SK-N-SH (cell line): ENCODE results near the gene ZBTB17. TPM values are rescaled to one million over a fixed set of nuclear protein-coding genes. Genes with fewer than 3 reads are reported as not detected.

ENCODE experiments used
- CTCF ChIA-PET: fragments of 300-600, 350-600 bp; formaldehyde crosslinking; extraction: SDS; loops from one replicate; lab custom pipeline; 2021; lab: Yijun Ruan, JAX
- POLR2A ChIA-PET: fragments of 350-600 bp; sonication (Branson Sonifier 250); formaldehyde crosslinking; extraction: SDS; loops from one replicate; lab custom pipeline; 2020; ENCODE audit warnings: antibody characterized with exemption, inconsistent platforms; lab: Yijun Ruan, JAX
- DNase-seq: peaks from one replicate; pipeline ENCODE4 v3.0.0; 2012
- H2AFZ ChIP-seq: fragments of 200-600 bp; sonication (generic); 2 replicates; pipeline ENCODE4 v1.8.1; 2016; ENCODE audit warnings: antibody characterized with exemption, mild to moderate bottlenecking, low read depth
- H3F3A ChIP-seq: fragments of 200-600 bp; sonication (generic); replicated peaks from 2 replicates; pipeline ENCODE3; 2016; ENCODE audit warnings: antibody characterized with exemption, mild to moderate bottlenecking; ENCODE audit not compliant: insufficient read depth
- H3K27ac ChIP-seq, 2 experiments: fragments of 200-500 bp in 1 of 2; fragments of 200-600 bp in 1 of 2; sonication (Bioruptor generic) in 1 of 2; sonication (generic), shearing (Covaris generic) in 1 of 2; 2 replicates each; pipeline versions ENCODE4 v1.5.1 to v1.6.1; 2014 to 2016; ENCODE audit warnings: low read depth in 2 of 2, inconsistent platforms in 1 of 2, low read length in 1 of 2, mild to moderate bottlenecking in 1 of 2, mixed read lengths in 1 of 2
- H3K27me3 ChIP-seq: fragments of 200-600 bp; sonication (generic), shearing (Covaris generic); 2 replicates; pipeline ENCODE4 v1.6.1; 2016; ENCODE audit warnings: mixed run types; ENCODE audit not compliant: insufficient read depth
- H3K36me3 ChIP-seq, 2 experiments: fragments of 200-500 bp in 1 of 2; fragments of 200-600 bp in 1 of 2; sonication (Bioruptor generic) in 1 of 2; sonication (generic) in 1 of 2; replicated peaks in 1 of 2; 2 replicates each; pipeline versions ENCODE3 to v1.5.1; 2014 to 2016; ENCODE audit warnings: low read length in 1 of 2, mild to moderate bottlenecking in 1 of 2; ENCODE audit not compliant: insufficient read depth in 2 of 2, control insufficient read depth in 1 of 2
- H3K4me1 ChIP-seq, 2 experiments: fragments of 200-500 bp in 1 of 2; fragments of 200-600 bp in 1 of 2; sonication (Bioruptor generic) in 1 of 2; sonication (generic), shearing (Covaris generic) in 1 of 2; 2 replicates each; pipeline versions ENCODE4 v1.5.1 to v1.6.1; 2014 to 2016; ENCODE audit warnings: low read depth in 1 of 2, low read length in 1 of 2, mixed run types in 1 of 2; ENCODE audit not compliant: insufficient read depth in 2 of 2, control insufficient read depth in 1 of 2
- H3K4me2 ChIP-seq: fragments of 200-600 bp; sonication (generic), shearing (Covaris generic); 2 replicates; pipeline ENCODE4 v1.6.1; 2017; ENCODE audit warnings: mixed run types
- H3K4me3 ChIP-seq, 2 experiments: fragments of 200-500 bp in 1 of 2; fragments of 200-600 bp in 1 of 2; sonication (Bioruptor generic) in 1 of 2; sonication (generic), shearing (Covaris generic) in 1 of 2; 2 replicates each; pipeline versions ENCODE4 v1.5.1 to v1.8.1; 2014 to 2016; ENCODE audit warnings: low read depth in 2 of 2, inconsistent platforms in 1 of 2, low read length in 1 of 2, mild to moderate bottlenecking in 1 of 2, mixed read lengths in 1 of 2, moderate library complexity in 1 of 2
- H3K79me2 ChIP-seq: fragments of 200-600 bp; sonication (generic); 2 replicates; pipeline ENCODE4 v1.8.1; 2017; ENCODE audit warnings: mild to moderate bottlenecking; ENCODE audit not compliant: insufficient read depth
- H3K9ac ChIP-seq: fragments of 200-600 bp; sonication (generic); 2 replicates; pipeline ENCODE4 v1.6.1; 2017; ENCODE audit warnings: mixed run types
- H3K9me2 ChIP-seq: fragments of 200-600 bp; sonication (generic); 2 replicates; pipeline ENCODE4 v1.6.1; 2017; ENCODE audit warnings: mixed run types
- H3K9me3 ChIP-seq: fragments of 200-600 bp; sonication (generic); 2 replicates; pipeline ENCODE4 v1.6.1; 2017; ENCODE audit warnings: mixed run types, mild to moderate bottlenecking, moderate library complexity
- H4K20me1 ChIP-seq: fragments of 200-600 bp; sonication (generic); 2 replicates; pipeline ENCODE4 v1.6.1; 2017; ENCODE audit warnings: mild to moderate bottlenecking, mixed run types; ENCODE audit not compliant: insufficient read depth
- CHD2 ChIP-seq: fragments of 150-350 bp; IDR thresholded peaks from 2 replicates; pipeline ENCODE4 v1.6.1; 2018; ENCODE audit warnings: low read length; ENCODE audit not compliant: partially characterized antibody
- ELF1 ChIP-seq: IDR thresholded peaks from 2 replicates; pipeline ENCODE4 v1.4.0; 2012
- EP300 ChIP-seq, 2 experiments: IDR thresholded peaks; 2 replicates each; pipeline versions ENCODE4 v1.4.0 to v1.6.1; 2012; ENCODE audit warnings: borderline replicate concordance in 1 of 2, low read depth in 1 of 2, low read length in 1 of 2
- FOXM1 ChIP-seq: IDR thresholded peaks from 2 replicates; pipeline ENCODE4 v1.4.0; 2012; ENCODE audit warnings: low read depth, mild to moderate bottlenecking
- GABPA ChIP-seq: IDR thresholded peaks from 2 replicates; pipeline ENCODE4 v1.4.0; 2012; ENCODE audit warnings: low read depth, mild to moderate bottlenecking
- IRF3 ChIP-seq: fragments of 150-350 bp; IDR thresholded peaks from 2 replicates; pipeline ENCODE4 v1.6.1; 2016; ENCODE audit warnings: mild to moderate bottlenecking, low read depth, low read length
- JUND ChIP-seq: IDR thresholded peaks from 2 replicates; pipeline ENCODE4 v1.4.0; 2012
- MAX ChIP-seq: IDR thresholded peaks from 2 replicates; pipeline ENCODE4 v1.4.0; 2012; ENCODE audit warnings: low read depth
- POLR2AphosphoS5 ChIP-seq: IDR thresholded peaks from 2 replicates; pipeline ENCODE4 v1.6.1; 2012; ENCODE audit warnings: low read depth, low read length
- RAD21 ChIP-seq: IDR thresholded peaks from 2 replicates; pipeline ENCODE4 v1.6.1; 2012; ENCODE audit warnings: mild to moderate bottlenecking, low read length
- RCOR1 ChIP-seq: fragments of 150-350 bp; IDR thresholded peaks from 2 replicates; pipeline ENCODE4 v1.6.1; 2017; ENCODE audit warnings: antibody characterized with exemption, low read length
- RFX5 ChIP-seq: IDR thresholded peaks from 2 replicates; pipeline ENCODE4 v1.6.1; 2012; ENCODE audit warnings: mild to moderate bottlenecking, improper control_type of control experiment, low read length
- RXRA ChIP-seq: IDR thresholded peaks from 2 replicates; pipeline ENCODE4 v1.4.0; 2012; ENCODE audit warnings: low read depth, mild to moderate bottlenecking, borderline replicate concordance
- SIN3A ChIP-seq: IDR thresholded peaks from 2 replicates; pipeline ENCODE4 v1.6.1; 2012; ENCODE audit warnings: low read depth, mild to moderate bottlenecking, low read length, moderate library complexity, borderline replicate concordance
- SMC3 ChIP-seq: IDR thresholded peaks from 2 replicates; pipeline ENCODE4 v1.6.1; 2012; ENCODE audit warnings: low read depth, low read length, improper control_type of control experiment
- TAF1 ChIP-seq: IDR thresholded peaks from 2 replicates; pipeline ENCODE4 v1.6.1; 2012; ENCODE audit warnings: low read depth, mild to moderate bottlenecking, low read length, moderate library complexity, borderline replicate concordance
- TCF12 ChIP-seq: IDR thresholded peaks from 2 replicates; pipeline ENCODE4 v1.4.0; 2012
- TEAD4 ChIP-seq: IDR thresholded peaks from 2 replicates; pipeline ENCODE4 v1.4.0; 2012; ENCODE audit warnings: mild to moderate bottlenecking, borderline replicate concordance; ENCODE audit not compliant: insufficient read depth
- YY1 ChIP-seq: IDR thresholded peaks from 2 replicates; pipeline ENCODE4 v1.4.0; 2012; ENCODE audit warnings: low read depth, mild to moderate bottlenecking
- WGBS: methylation state at CpG from one replicate; pipeline ENCODE4 v1.1.6; 2017; ENCODE audit warnings: low lambda C conversion rate; 5-methylcytosine and 5-hydroxymethylcytosine counted together
- polyA plus RNA-seq, 3 experiments: library from polyadenylated mRNA; depleted of rRNA; stranded (reverse); fragments of >200 nt; gene quantifications; 2 replicates each; pipeline ENCODE4 v1.2.3, GENCODE V29; 2012
- TF ChIP-seq, protein P1 (sequence below): IDR thresholded peaks from 2 replicates; pipeline ENCODE4; 2012
- TF ChIP-seq, protein P2 (sequence below): fragments of 200-600 bp; sonication (generic); IDR thresholded peaks from 2 replicates; pipeline ENCODE4 v1.6.1; 2017; ENCODE audit warnings: antibody characterized with exemption, mild to moderate bottlenecking, moderate library complexity

ZBTB17 gene
- polyA plus RNA-seq, 1 of the 3 experiments (the other 2 are of a cell fraction): 56.4 TPM

DNA sequence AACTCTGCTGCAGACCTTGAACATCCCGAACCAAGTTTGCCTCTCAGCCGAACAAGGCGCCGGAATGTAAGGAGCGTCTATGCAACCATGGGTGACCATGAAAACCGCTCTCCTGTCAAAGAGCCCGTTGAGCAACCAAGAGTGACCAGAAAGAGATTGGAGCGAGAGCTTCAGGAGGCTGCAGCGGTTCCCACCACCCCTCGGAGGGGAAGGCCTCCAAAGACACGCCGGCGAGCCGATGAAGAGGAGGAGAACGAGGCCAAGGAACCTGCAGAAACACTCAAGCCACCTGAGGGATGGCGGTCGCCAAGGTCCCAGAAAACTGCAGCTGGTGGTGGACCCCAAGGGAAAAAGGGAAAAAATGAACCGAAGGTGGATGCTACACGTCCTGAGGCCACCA lies 44.0 kb downstream of the ZBTB17 start:
- Histone ChIP-seq H3K27ac (no peak overlapping the region; a peak in 1 of 4 replicates), H3F3A (no peaks in the 10 kb centered on the region), H4K20me1 (no peaks in the 10 kb centered on the region), H3K79me2 (peaks cover 31% of the 10 kb centered on the region; the same call in 1 of the 2 replicates), H3K4me2 (no peak overlapping the region), H3K27me3 (no peaks in the 10 kb centered on the region), H3K9me2 (no peaks in the 10 kb centered on the region), H3K36me3 (peaks cover 49 to 81% of the 10 kb centered on the region in 2 experiments), H3K9me3 (no peaks in the 10 kb centered on the region), H2AFZ (no peak overlapping the region), H3K9ac (no peak overlapping the region), H3K4me1 (peaks cover 0 to 3% of the 10 kb centered on the region in 2 experiments; a peak in 1 of 4 replicates), H3K4me3 (no peak overlapping the region)
- 96% methylated on average over 19 of the region's 19 CpGs for WGBS
- no peak for DNase-seq
- CTCF ChIA-PET: interaction anchor here (0.6 to 1.2 kb wide), 3 partner anchors 12 to 181 kb away, joined by 3 read pairs; no protein-coding TSS in a partner anchor
- POLR2A ChIA-PET: no interaction called here
- no peak for TF ChIP-seq FOXM1
- TF ChIP-seq RCOR1: no peak
- no peak for TF ChIP-seq CHD2
- TF ChIP-seq EP300 (IDR thresholded peaks at IDR 0.05; ENCODE audit: borderline replicate concordance in 1 of 2, low read depth in 1 of 2, low read length in 1 of 2): no peak
- no peak for TF ChIP-seq ELF1
- TF ChIP-seq MAX: no peak
- TF ChIP-seq TCF12: no peak
- TF ChIP-seq GABPA: no peak
- TF ChIP-seq TEAD4: no peak
- TF ChIP-seq RXRA: no peak
- TF ChIP-seq RFX5: no peak
- no peak for TF ChIP-seq TAF1
- no peak for TF ChIP-seq YY1
- TF ChIP-seq, protein P1, sequence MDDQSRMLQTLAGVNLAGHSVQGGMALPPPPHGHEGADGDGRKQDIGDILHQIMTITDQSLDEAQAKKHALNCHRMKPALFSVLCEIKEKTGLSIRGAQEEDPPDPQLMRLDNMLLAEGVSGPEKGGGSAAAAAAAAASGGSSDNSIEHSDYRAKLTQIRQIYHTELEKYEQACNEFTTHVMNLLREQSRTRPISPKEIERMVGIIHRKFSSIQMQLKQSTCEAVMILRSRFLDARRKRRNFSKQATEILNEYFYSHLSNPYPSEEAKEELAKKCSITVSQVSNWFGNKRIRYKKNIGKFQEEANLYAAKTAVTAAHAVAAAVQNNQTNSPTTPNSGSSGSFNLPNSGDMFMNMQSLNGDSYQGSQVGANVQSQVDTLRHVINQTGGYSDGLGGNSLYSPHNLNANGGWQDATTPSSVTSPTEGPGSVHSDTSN: no peak
- TF ChIP-seq JUND: no peak
- TF ChIP-seq SIN3A: no peak
- no peak for TF ChIP-seq RAD21
- TF ChIP-seq POLR2AphosphoS5: no peak
- TF ChIP-seq, all 33 proteins: peak for 0

- Histone ChIP-seq H3K27me3 (no peaks in the 10 kb centered on the region), H3K4me1 (peaks cover 0 to 3% of the 10 kb centered on the region in 2 experiments; a peak in 1 of 4 replicates), H4K20me1 (no peaks in the 10 kb centered on the region), H3K9me3 (no peaks in the 10 kb centered on the region), H3K36me3 (peaks cover 52 to 82% of the 10 kb centered on the region in 2 experiments), H3K9me2 (no peaks in the 10 kb centered on the region), H3K4me3 (no peak overlapping the region), H3K9ac (no peak overlapping the region), H2AFZ (no peak overlapping the region), H3K79me2 (peaks cover 35% of the 10 kb centered on the region; the same call in 1 of the 2 replicates), H3K27ac (peak overlapping the region in 1 of 2 experiments; percentile 43; a peak in 1 of 4 replicates), H3F3A (no peaks in the 10 kb centered on the region), H3K4me2 (no peak overlapping the region)
- TF ChIP-seq IRF3 (no peak), RFX5 (no peak), FOXM1 (no peak), YY1 (no peak), SMC3 (no peak)
- TF ChIP-seq, protein P2, sequence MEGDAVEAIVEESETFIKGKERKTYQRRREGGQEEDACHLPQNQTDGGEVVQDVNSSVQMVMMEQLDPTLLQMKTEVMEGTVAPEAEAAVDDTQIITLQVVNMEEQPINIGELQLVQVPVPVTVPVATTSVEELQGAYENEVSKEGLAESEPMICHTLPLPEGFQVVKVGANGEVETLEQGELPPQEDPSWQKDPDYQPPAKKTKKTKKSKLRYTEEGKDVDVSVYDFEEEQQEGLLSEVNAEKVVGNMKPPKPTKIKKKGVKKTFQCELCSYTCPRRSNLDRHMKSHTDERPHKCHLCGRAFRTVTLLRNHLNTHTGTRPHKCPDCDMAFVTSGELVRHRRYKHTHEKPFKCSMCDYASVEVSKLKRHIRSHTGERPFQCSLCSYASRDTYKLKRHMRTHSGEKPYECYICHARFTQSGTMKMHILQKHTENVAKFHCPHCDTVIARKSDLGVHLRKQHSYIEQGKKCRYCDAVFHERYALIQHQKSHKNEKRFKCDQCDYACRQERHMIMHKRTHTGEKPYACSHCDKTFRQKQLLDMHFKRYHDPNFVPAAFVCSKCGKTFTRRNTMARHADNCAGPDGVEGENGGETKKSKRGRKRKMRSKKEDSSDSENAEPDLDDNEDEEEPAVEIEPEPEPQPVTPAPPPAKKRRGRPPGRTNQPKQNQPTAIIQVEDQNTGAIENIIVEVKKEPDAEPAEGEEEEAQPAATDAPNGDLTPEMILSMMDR: no peak
- ChIA-PET POLR2A (no interaction called here), CTCF (interaction anchor here (0.6 to 1.2 kb wide), 3 partner anchors 12 to 180 kb away, joined by 3 read pairs; no protein-coding TSS in a partner anchor)
- no peak for DNase-seq
- 98% methylated on average over 7 of the region's 11 CpGs for WGBS
Observed at GRCh38 chr1:15931401-15931800, 44.5 kb downstream of the ZBTB17 start.
